H1 (cell line): ENCODE measurements around the gene PLA2G4A. TPM values are rescaled to one million over a fixed set of nuclear protein-coding genes. Genes with fewer than 3 reads are reported as not detected.

Source experiments
- CTCF ChIA-PET: fragments of 300-600 bp; sonication (Branson Sonifier 250); formaldehyde crosslinking; loops from one replicate; lab custom pipeline; 2021; ENCODE audit not compliant: partially characterized antibody; lab: Charles Lee
- POLR2A ChIA-PET: fragments of 300-600 bp; sonication (Branson Sonifier 250); formaldehyde crosslinking; loops from one replicate; lab custom pipeline; 2021; ENCODE audit warnings: inconsistent platforms; ENCODE audit not compliant: partially characterized antibody; lab: Charles Lee
- DNase-seq, 2 experiments: peaks; one replicate each; pipeline versions ENCODE4 v3.0.0 to v3.0.0-alpha.2; 2010 to 2022; ENCODE audit warnings: low spot score in 2 of 2, low read depth in 1 of 2, mixed read lengths in 1 of 2
- FAIRE-seq: peaks from 2 replicates; lab custom pipeline; 2011; peaks lifted over from hg19 to GRCh38; lab: Jason Lieb, UNC
- H2AFZ ChIP-seq: 2 replicates; pipeline ENCODE4 v1.8.1; 2012; ENCODE audit warnings: low read length, inconsistent platforms
- H2AK5ac ChIP-seq: 2 replicates; pipeline ENCODE4 v1.6.1; 2013; ENCODE audit warnings: low read depth, low read length
- H2BK120ac ChIP-seq: replicated peaks from 2 replicates; pipeline ENCODE3; 2013; ENCODE audit warnings: low read depth, low read length, inconsistent platforms
- H2BK12ac ChIP-seq: 2 replicates; pipeline ENCODE4 v1.6.1; 2013; ENCODE audit warnings: low read depth, low read length
- H2BK15ac ChIP-seq: 2 replicates; pipeline ENCODE4 v1.6.1; 2013; ENCODE audit warnings: low read length
- H2BK20ac ChIP-seq: 2 replicates; pipeline ENCODE4 v1.6.1; 2013; ENCODE audit warnings: low read length
- H2BK5ac ChIP-seq: 2 replicates; pipeline ENCODE4 v1.6.1; 2013; ENCODE audit warnings: low read depth, low read length
- H3K14ac ChIP-seq: 2 replicates; pipeline ENCODE4 v1.6.1; 2013; ENCODE audit warnings: inconsistent platforms; ENCODE audit not compliant: insufficient read length
- H3K18ac ChIP-seq: 2 replicates; pipeline ENCODE4 v1.6.1; 2013; ENCODE audit warnings: low read length; ENCODE audit errors: extremely low read depth
- H3K23ac ChIP-seq: 2 replicates; pipeline ENCODE4 v1.6.1; 2013; ENCODE audit warnings: inconsistent platforms; ENCODE audit not compliant: insufficient read length
- H3K23me2 ChIP-seq: 2 replicates; pipeline ENCODE4 v1.6.1; 2013; ENCODE audit warnings: low read depth, low read length
- H3K27ac ChIP-seq: 2 replicates; pipeline ENCODE4 v1.6.1; 2011; ENCODE audit warnings: low read depth, low read length, inconsistent platforms
- H3K27me3 ChIP-seq, 4 experiments: replicated peaks in 1 of 4; 1 replicate in 1 of 4; 2 replicates in 3 of 4; pipeline versions ENCODE4 v1.6.1 to v1.8.1; 2011 to 2013; ENCODE audit warnings: low read length in 3 of 4, mild to moderate bottlenecking in 3 of 4, inconsistent platforms in 2 of 4, mixed read lengths in 2 of 4, moderate library complexity in 1 of 4; ENCODE audit not compliant: control insufficient read depth in 3 of 4, insufficient read depth in 3 of 4; ENCODE audit errors: extremely low read depth in 1 of 4
- H3K36me3 ChIP-seq, 4 experiments: 2 replicates each; pipeline versions ENCODE4 v1.6.1 to v1.8.1; 2011 to 2013; ENCODE audit warnings: mild to moderate bottlenecking in 4 of 4, low read length in 3 of 4, moderate library complexity in 2 of 4, control low read depth in 1 of 4, inconsistent platforms in 1 of 4; ENCODE audit not compliant: insufficient read depth in 4 of 4, control insufficient read depth in 2 of 4
- H3K4ac ChIP-seq: replicated peaks from 2 replicates; pipeline ENCODE3; 2013; ENCODE audit warnings: low read length, low read depth, mixed read lengths, inconsistent platforms; ENCODE audit not compliant: insufficient read length
- H3K4me1 ChIP-seq, 4 experiments: replicated peaks in 1 of 4; 1 replicate in 1 of 4; 2 replicates in 3 of 4; pipeline versions ENCODE4 v1.6.1 to v1.8.1; 2011 to 2013; ENCODE audit warnings: low read length in 3 of 4, inconsistent platforms in 2 of 4, mixed read lengths in 1 of 4; ENCODE audit not compliant: insufficient read depth in 4 of 4, control insufficient read depth in 3 of 4
- H3K4me2 ChIP-seq, 2 experiments: 2 replicates each; pipeline versions ENCODE4 v1.6.1 to v1.8.1; 2011 to 2013; ENCODE audit warnings: low read depth in 2 of 2, low read length in 2 of 2, control low read depth in 1 of 2, inconsistent platforms in 1 of 2, mild to moderate bottlenecking in 1 of 2; ENCODE audit not compliant: insufficient read depth in 1 of 2
- H3K4me3 ChIP-seq, 4 experiments: fragments of 200-600, 300-600 bp in 1 of 4; sonication (generic), shearing (Covaris generic), sonication (Bioruptor Twin) in 1 of 4; 2 replicates each; pipeline versions ENCODE4 v1.5.1 to v1.8.1; 2011 to 2016; ENCODE audit warnings: low read length in 4 of 4, low read depth in 3 of 4, control low read depth in 2 of 4, inconsistent platforms in 2 of 4, mild to moderate bottlenecking in 2 of 4, mixed read lengths in 1 of 4, moderate library complexity in 1 of 4; ENCODE audit not compliant: insufficient read depth in 2 of 4; ENCODE audit errors: extremely low read depth in 1 of 4
- H3K56ac ChIP-seq: replicated peaks from 2 replicates; pipeline ENCODE3; 2013; ENCODE audit warnings: low read depth, mild to moderate bottlenecking, mixed read lengths, low read length, inconsistent platforms; ENCODE audit not compliant: insufficient read length
- H3K79me1 ChIP-seq: 2 replicates; pipeline ENCODE4 v1.6.1; 2013; ENCODE audit warnings: low read depth, low read length, control low read depth
- H3K79me2 ChIP-seq, 2 experiments: 2 replicates each; pipeline versions ENCODE4 v1.6.1 to v1.8.1; 2012 to 2013; ENCODE audit warnings: low read length in 2 of 2, mild to moderate bottlenecking in 2 of 2, inconsistent platforms in 1 of 2; ENCODE audit not compliant: insufficient read depth in 2 of 2, control insufficient read depth in 1 of 2
- H3K9ac ChIP-seq, 4 experiments: replicated peaks in 1 of 4; 1 replicate in 1 of 4; 2 replicates in 3 of 4; pipeline versions ENCODE4 v1.6.1 to v1.8.1; 2011 to 2013; ENCODE audit warnings: low read depth in 3 of 4, low read length in 3 of 4, control low read depth in 2 of 4, mild to moderate bottlenecking in 2 of 4, moderate library complexity in 2 of 4, inconsistent platforms in 1 of 4; ENCODE audit errors: extremely low read depth in 1 of 4
- H3K9me3 ChIP-seq, 2 experiments: 2 replicates each; pipeline versions ENCODE4 v1.6.1 to v1.8.1; 2012 to 2013; ENCODE audit warnings: mild to moderate bottlenecking in 2 of 2, moderate library complexity in 2 of 2, control low read depth in 1 of 2, inconsistent platforms in 1 of 2, low read depth in 1 of 2, low read length in 1 of 2, mixed read lengths in 1 of 2; ENCODE audit not compliant: insufficient read depth in 2 of 2
- H4K20me1 ChIP-seq, 2 experiments: replicated peaks in 1 of 2; 2 replicates each; pipeline versions ENCODE3 to v1.8.1; 2011 to 2013; ENCODE audit warnings: inconsistent platforms in 2 of 2, low read length in 2 of 2, mild to moderate bottlenecking in 1 of 2; ENCODE audit not compliant: insufficient read depth in 2 of 2, control insufficient read depth in 1 of 2
- H4K5ac ChIP-seq: 2 replicates; pipeline ENCODE4 v1.6.1; 2013; ENCODE audit warnings: low read length, low read depth, mixed read lengths, inconsistent platforms; ENCODE audit not compliant: insufficient read length
- H4K8ac ChIP-seq: 2 replicates; pipeline ENCODE4 v1.8.0; 2013; ENCODE audit warnings: mild to moderate bottlenecking, moderate library complexity, low read length, inconsistent platforms; ENCODE audit not compliant: insufficient read depth; ENCODE audit errors: extremely low read depth
- H4K91ac ChIP-seq: replicated peaks from 2 replicates; pipeline ENCODE3; 2013; ENCODE audit warnings: low read length, mixed read lengths, inconsistent platforms; ENCODE audit not compliant: insufficient read length
- CREB1 ChIP-seq: IDR thresholded peaks from 2 replicates; pipeline ENCODE4 v1.6.1; 2012; ENCODE audit warnings: inconsistent platforms
- EGR1 ChIP-seq: IDR thresholded peaks from 2 replicates; pipeline ENCODE4 v1.6.1; 2011; ENCODE audit warnings: low read depth, low read length, borderline replicate concordance
- GTF2F1 ChIP-seq: IDR thresholded peaks from 2 replicates; pipeline ENCODE4 v1.6.1; 2012; ENCODE audit warnings: low read depth, low read length, improper control_type of control experiment, borderline replicate concordance
- HDAC6 ChIP-seq: IDR thresholded peaks from one replicate; pipeline ENCODE4 v1.7.1; 2012; ENCODE audit warnings: low read depth, mild to moderate bottlenecking, inconsistent platforms, low read length, moderate library complexity
- KDM1A ChIP-seq: fragments of 200-600, 300-600 bp; sonication (generic); IDR thresholded peaks from 2 replicates; pipeline ENCODE4 v1.7.1; 2016; ENCODE audit warnings: mild to moderate bottlenecking, low read length, borderline replicate concordance
- PHF8 ChIP-seq: fragments of 200-600 bp; sonication (generic); conservative IDR thresholded peaks from 2 replicates; pipeline ENCODE4 v1.7.1; 2012; ENCODE audit warnings: low read depth, mild to moderate bottlenecking, inconsistent platforms, low read length, moderate library complexity
- POLR2A ChIP-seq, 2 experiments: IDR thresholded peaks; 1 replicate in 1 of 2; 2 replicates in 1 of 2; pipeline ENCODE4 v1.6.1; 2011; ENCODE audit warnings: low read depth in 2 of 2, low read length in 2 of 2, mild to moderate bottlenecking in 2 of 2; ENCODE audit errors: control extremely low read depth in 1 of 2
- POU5F1 ChIP-seq: IDR thresholded peaks from 2 replicates; pipeline ENCODE4 v1.6.1; 2011; ENCODE audit warnings: low read depth, mild to moderate bottlenecking, low read length, moderate library complexity
- RAD21 ChIP-seq, 2 experiments: IDR thresholded peaks in 1 of 2; conservative IDR thresholded peaks in 1 of 2; 2 replicates each; pipeline ENCODE4 v1.6.1; 2011; ENCODE audit warnings: low read depth in 2 of 2, low read length in 2 of 2, improper control_type of control experiment in 1 of 2, inconsistent platforms in 1 of 2, mild to moderate bottlenecking in 1 of 2, moderate library complexity in 1 of 2
- RFX5 ChIP-seq: IDR thresholded peaks from 2 replicates; pipeline ENCODE4 v1.6.1; 2011; ENCODE audit warnings: low read depth, low read length, improper control_type of control experiment, borderline replicate concordance
- SIN3A ChIP-seq, 2 experiments: IDR thresholded peaks in 1 of 2; conservative IDR thresholded peaks in 1 of 2; 2 replicates each; pipeline ENCODE4 v1.6.1; 2011 to 2012; ENCODE audit warnings: low read length in 2 of 2, improper control_type of control experiment in 1 of 2, low read depth in 1 of 2, mild to moderate bottlenecking in 1 of 2
- SP4 ChIP-seq: IDR thresholded peaks from 2 replicates; pipeline ENCODE4 v1.6.1; 2012; ENCODE audit warnings: low read length, inconsistent platforms
- SRF ChIP-seq: IDR thresholded peaks from 2 replicates; pipeline ENCODE4 v1.6.1; 2011; ENCODE audit warnings: mild to moderate bottlenecking, low read depth, low read length, moderate library complexity
- TAF1 ChIP-seq: IDR thresholded peaks from 2 replicates; pipeline ENCODE4 v1.6.1; 2011; ENCODE audit warnings: mild to moderate bottlenecking, low read depth, low read length
- TAF7 ChIP-seq: optimal IDR thresholded peaks from 2 replicates; pipeline ENCODE3; 2011; ENCODE audit warnings: low read depth, mild to moderate bottlenecking, inconsistent platforms, low read length, moderate library complexity, borderline replicate concordance
- TBP ChIP-seq: IDR thresholded peaks from 2 replicates; pipeline ENCODE4 v1.6.1; 2011; ENCODE audit warnings: low read depth, low read length, improper control_type of control experiment
- WGBS, 2 experiments: shearing (Covaris generic) in 1 of 2; methylation state at CpG; one replicate each; pipeline versions ENCODE4 v1.1.6 to v1.1.7; 2013 to 2015; ENCODE audit warnings: low lambda C conversion rate in 2 of 2, mixed read lengths in 2 of 2, inconsistent platforms in 1 of 2, low coverage in 1 of 2, missing lambda C conversion rate in 1 of 2; ENCODE audit not compliant: insufficient replicate concordance in 2 of 2, insufficient coverage in 1 of 2, insufficient read length in 1 of 2; ENCODE audit errors: extremely low coverage in 1 of 2, missing lambda C conversion rate in 1 of 2; 5-methylcytosine and 5-hydroxymethylcytosine counted together
- polyA plus RNA-seq, 7 experiments: library from polyadenylated mRNA; depleted of rRNA in 3 of 7; stranded (reverse) in 5 of 7; unstranded in 2 of 7; fragments of >200 nt in 5 of 7; fragments of 200-250 nt in 2 of 7; gene quantifications; 1 replicate in 5 of 7; 2 replicates in 1 of 7; 4 replicates in 1 of 7; pipeline versions ENCODE4 v1.2.1 to v1.2.3, GENCODE V29; 2011 to 2013; ENCODE audit warnings: missing spikeins in 2 of 7, mixed read lengths in 2 of 7
- total RNA-seq: library from RNA; stranded (reverse); fragmentation: NEBNext Ultra II Directional; extraction: Animal tissue kit (Norgen Biotek cat#: 25700); gene quantifications from 2 replicates; pipeline ENCODE4 v1.2.1, GENCODE V29; 2021

The PLA2G4A gene
- total and polyA plus RNA-seq, 2 of the 8 experiments (the other 6 are each of a cell fraction or from before 2014, with no cell fraction given): 0.63 to 1.4 TPM

GRCh38 chr1:186996816-186997215 is 168.1 kb downstream of the PLA2G4A start:
- H3K18ac ChIP-seq: no peak overlapping the region
- no peak overlapping the region for H3K23ac ChIP-seq
- 0 out of 7 replicates have a peak, but pooled peaks cover 0 to 2% (median 0%) of the 10 kb centered on the region in 4 experiments for H3K4me1 ChIP-seq
- H3K27ac ChIP-seq: no peak overlapping the region
- no peak overlapping the region for H3K9ac ChIP-seq
- DNase-seq: no peak
- H2BK20ac ChIP-seq: no peak overlapping the region
- H4K8ac ChIP-seq: no peak overlapping the region
- H2BK5ac ChIP-seq: no peak overlapping the region
- H3K36me3 ChIP-seq: no peaks in the 10 kb centered on the region
- H3K9me3 ChIP-seq: no peaks in the 10 kb centered on the region
- H3K14ac ChIP-seq: no peak overlapping the region
- H3K56ac ChIP-seq: no peak overlapping the region
- no peaks in the 10 kb centered on the region for H3K79me1 ChIP-seq
- no peak overlapping the region for H2BK15ac ChIP-seq
- H3K79me2 ChIP-seq: no peaks in the 10 kb centered on the region
- no peak overlapping the region for H3K4ac ChIP-seq
- ChIA-PET POLR2A (no interaction called here), CTCF (interaction anchor here (1.1 to 4.8 kb wide), 3 partner anchors 9 to 391 kb away, joined by 4 to 31 read pairs (median 11); no protein-coding TSS in a partner anchor)
- no peak overlapping the region for H2BK12ac ChIP-seq
- H4K20me1 ChIP-seq: no peaks in the 10 kb centered on the region
- H4K5ac ChIP-seq: no peak overlapping the region
- H3K23me2 ChIP-seq: no peaks in the 10 kb centered on the region; the same call in 1 of the 2 replicates
- H4K91ac ChIP-seq: no peak overlapping the region
- no peak overlapping the region for H2AK5ac ChIP-seq
- no peak overlapping the region for H2BK120ac ChIP-seq
- no peak for FAIRE-seq
- H3K4me3 ChIP-seq: no peak overlapping the region
- no peak overlapping the region for H2AFZ ChIP-seq
- WGBS, 2 experiments: 91% methylated on average over 1 of the region's 1 CpG; no CpG with 5 or more reads in 1 of the 2 experiments
- no peaks in the 10 kb centered on the region for H3K27me3 ChIP-seq
- no peak overlapping the region for H3K4me2 ChIP-seq
- TF ChIP-seq POLR2A (IDR thresholded peaks at IDR 0.05; ENCODE audit: control extremely low read depth in 1 of 2, low read depth in 2 of 2, low read length in 2 of 2): no peak
- TF ChIP-seq KDM1A: no peak
- no peak for TF ChIP-seq EGR1
- no peak for TF ChIP-seq HDAC6
- TF ChIP-seq SIN3A (conservative IDR thresholded peaks at IDR 0.05 in 1 of 2, IDR thresholded peaks at IDR 0.05 in 1 of 2; ENCODE audit: low read depth in 1 of 2, low read length in 2 of 2): no peak
- no peak for TF ChIP-seq CREB1
- no peak for TF ChIP-seq PHF8
- TF ChIP-seq TBP: no peak
- no peak for TF ChIP-seq RFX5
- no peak for TF ChIP-seq TAF1
- TF ChIP-seq SRF: no peak
- no peak for TF ChIP-seq SP4
- no peak for TF ChIP-seq TAF7
- no peak for TF ChIP-seq GTF2F1
- no peak for TF ChIP-seq RAD21 (IDR thresholded peaks at IDR 0.05 in 1 of 2, conservative IDR thresholded peaks at IDR 0.05 in 1 of 2; ENCODE audit: low read depth in 2 of 2, low read length in 2 of 2)
- no peak for TF ChIP-seq POU5F1
